Measurements from ENCODE around the gene COL26A1.

GRCh38 chr7:101580596-101580995 lies 217.9 kb downstream of the COL26A1 start:
- TF ChIP-seq CTCF (IDR thresholded peaks at IDR 0.05) = no peak
- TF ChIP-seq POLR2A (IDR thresholded peaks at IDR 0.05) = no peak
